Omental fat pad (tissue), 4 donors: Measurements from ENCODE around the gene ACTR5. TPM values are rescaled to one million over a fixed set of nuclear protein-coding genes. Genes with fewer than 3 reads are reported as not detected.

ENCODE experiments used
- ATAC-seq: fragments of 150-250 bp; one replicate; pipeline ENCODE4 v1.9.1; 2016; ENCODE audit warnings: mild to moderate bottlenecking, moderate library complexity; ENCODE audit not compliant: low FRiP score
- DNase-seq: peaks from one replicate; pipeline ENCODE4 v3.0.0-alpha.2; 2019; ENCODE audit warnings: low spot score
- CTCF ChIP-seq, 3 donors: fragments of 450-650 bp; IDR thresholded peaks; one replicate each; pipeline ENCODE4 v1.5.1; 2016 to 2017; ENCODE audit warnings: antibody characterized with exemption in 3 of 3, mild to moderate bottlenecking in 3 of 3, moderate library complexity in 2 of 3
- total RNA-seq, 4 donors: library from RNA; depleted of rRNA; stranded (reverse); fragments of >200 nt; gene quantifications; one replicate each; pipeline ENCODE4 v1.1.0, GENCODE V29; 2016

Gene ACTR5
- total RNA-seq, 4 donors from 2014 or later, result 7.1 to 11.9 (median 7.7) TPM

DNA sequence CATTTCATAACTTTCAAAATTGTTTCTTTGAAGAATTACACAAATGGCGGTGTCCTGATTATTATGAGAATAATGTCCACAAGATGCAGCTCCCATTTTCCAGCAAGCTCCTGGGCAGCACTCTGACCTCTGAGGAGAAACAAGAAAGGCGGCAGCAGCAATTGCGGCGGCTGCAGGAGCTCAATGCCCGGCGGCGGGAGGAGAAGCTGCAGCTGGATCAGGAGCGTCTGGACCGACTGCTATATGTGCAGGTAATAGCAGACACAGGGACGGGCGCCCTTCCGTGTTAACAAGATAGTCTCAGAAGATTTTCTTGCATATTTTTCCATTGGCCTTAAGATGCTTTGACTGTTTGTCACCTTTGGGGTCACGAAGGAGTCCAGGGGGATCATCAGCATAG, 6.7 kb downstream of the ACTR5 start:
- ATAC-seq (no peak), DNase-seq (no peak)
- TF ChIP-seq CTCF (IDR thresholded peaks at IDR 0.05), result no peak

GRCh38 chr20:38755324-38755910, 7.2 kb downstream of the ACTR5 start:
- ATAC-seq (no peak), DNase-seq (no peak)
- TF ChIP-seq CTCF (IDR thresholded peaks at IDR 0.05), result no peak

- ATAC-seq (no peak), DNase-seq (no peak)
- TF ChIP-seq CTCF (IDR thresholded peaks at IDR 0.05), result no peak
Observed at GRCh38 chr20:38757145-38757775, 9.0 kb downstream of the ACTR5 start.

- ATAC-seq (no peak), DNase-seq (no peak)
- no peak for TF ChIP-seq CTCF (IDR thresholded peaks at IDR 0.05)
Observed at GRCh38 chr20:38759106-38759505, 10.8 kb downstream of the ACTR5 start.

GRCh38 chr20:38760978-38761377, 12.7 kb downstream of the ACTR5 start:
- TF ChIP-seq CTCF (IDR thresholded peaks at IDR 0.05), result no peak
- ATAC-seq, result no peak
- no peak for DNase-seq

DNA sequence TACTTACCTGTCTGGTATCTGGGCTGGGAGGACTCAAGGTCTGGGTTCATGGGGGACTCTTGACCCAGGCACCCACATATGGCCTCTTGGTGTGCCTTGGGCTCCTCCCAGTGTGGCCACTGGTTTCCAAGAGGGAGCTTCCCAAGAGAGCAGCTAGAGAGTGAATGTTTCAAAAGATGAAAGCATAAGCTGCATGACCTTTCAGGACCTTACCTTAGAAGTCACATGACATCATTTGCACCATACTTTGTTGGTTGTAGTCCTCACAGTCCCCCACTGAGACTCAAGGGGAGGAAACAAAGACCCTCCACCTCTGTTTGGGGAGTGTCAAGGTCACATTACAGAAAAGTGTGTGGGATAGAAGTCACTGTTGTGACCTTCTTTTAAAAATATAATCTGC, 13.9 kb downstream of the ACTR5 start:
- DNase-seq (no peak), ATAC-seq (no peak)
- no peak for TF ChIP-seq CTCF (IDR thresholded peaks at IDR 0.05)

DNA sequence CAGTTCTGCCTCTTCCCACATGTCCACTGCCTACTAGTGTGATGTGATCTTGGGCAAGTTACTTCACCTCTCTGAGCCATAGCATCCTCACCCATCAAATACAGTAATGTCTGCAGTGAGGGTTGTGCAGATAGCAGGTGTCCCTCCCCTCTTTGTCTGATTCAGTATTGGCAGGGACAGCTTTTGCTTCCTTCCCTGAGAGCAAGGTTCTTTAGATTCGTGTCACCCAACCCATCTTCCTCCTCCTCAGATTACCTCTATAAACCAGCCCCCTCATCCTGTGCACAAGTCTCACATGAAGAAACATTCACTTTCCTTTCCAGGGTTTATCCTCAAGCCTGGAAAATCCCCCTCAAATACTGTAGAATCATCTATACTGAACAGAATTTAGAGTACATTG, 15.4 kb downstream of the ACTR5 start:
- DNase-seq (no peak), ATAC-seq (no peak)
- no peak for TF ChIP-seq CTCF (IDR thresholded peaks at IDR 0.05)
